Amniotic stem cell (primary cell): ENCODE data around the gene EEF2K.

Experiments used
- DNase-seq: peaks from one replicate; lab custom pipeline; 2025; lab: John Stamatoyannopoulos, UW

The EEF2K gene

DNA sequence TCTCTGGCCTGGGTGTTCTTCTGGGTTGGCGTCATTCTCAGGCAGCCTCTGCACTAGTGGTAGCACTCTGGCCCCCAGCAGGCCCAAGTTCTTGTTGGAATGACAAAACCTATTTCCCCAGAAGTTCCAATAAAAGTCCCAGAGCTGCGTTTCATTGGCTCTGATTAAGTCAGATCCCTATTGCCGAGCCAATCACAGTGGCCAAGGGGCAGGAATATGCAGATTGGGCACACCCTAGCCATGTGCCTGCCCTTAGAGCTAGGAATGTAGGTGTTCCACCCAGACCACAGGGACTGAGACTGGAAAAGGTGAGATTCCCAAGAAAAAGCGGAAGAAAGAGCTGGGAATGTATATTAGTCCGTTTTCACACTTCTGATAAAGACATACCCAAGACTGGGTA, 46.2 kb downstream of the EEF2K start:
- DNase-seq = no peak

- DNase-seq = no peak
These were observed 47.2 kb downstream of the EEF2K start for GRCh38 chr16:22253272-22253671.

GRCh38 chr16:22255335-22255734, 49.3 kb downstream of the EEF2K start:
- no peak for DNase-seq

- no peak for DNase-seq
These were observed 51.4 kb downstream of the EEF2K start for GRCh38 chr16:22257440-22257839.

- DNase-seq = no peak
These were observed 54.4 kb downstream of the EEF2K start for GRCh38 chr16:22260490-22260889.

DNA sequence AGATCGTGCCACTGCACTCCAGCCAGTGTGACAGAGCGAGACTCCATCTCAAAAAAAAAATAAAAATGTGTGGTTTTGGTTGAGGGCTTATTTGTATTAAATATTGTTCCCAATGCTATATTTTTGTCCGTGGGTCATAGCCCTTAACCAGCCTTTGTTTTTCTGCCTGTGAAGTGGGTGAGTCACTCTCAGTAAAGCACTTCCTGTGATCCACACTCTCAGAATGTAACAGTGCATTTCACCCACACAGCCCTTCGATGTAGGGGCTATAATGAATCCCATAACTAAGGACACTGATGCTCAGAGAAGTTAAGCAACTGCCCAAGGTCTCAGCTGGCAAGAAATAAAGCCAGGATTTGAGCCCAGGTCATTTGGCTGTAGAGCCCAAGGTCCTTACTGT, 56.4 kb downstream of the EEF2K start:
- no peak for DNase-seq

- no peak for DNase-seq
These were observed 58.7 kb downstream of the EEF2K start for GRCh38 chr16:22264786-22265185.

DNA sequence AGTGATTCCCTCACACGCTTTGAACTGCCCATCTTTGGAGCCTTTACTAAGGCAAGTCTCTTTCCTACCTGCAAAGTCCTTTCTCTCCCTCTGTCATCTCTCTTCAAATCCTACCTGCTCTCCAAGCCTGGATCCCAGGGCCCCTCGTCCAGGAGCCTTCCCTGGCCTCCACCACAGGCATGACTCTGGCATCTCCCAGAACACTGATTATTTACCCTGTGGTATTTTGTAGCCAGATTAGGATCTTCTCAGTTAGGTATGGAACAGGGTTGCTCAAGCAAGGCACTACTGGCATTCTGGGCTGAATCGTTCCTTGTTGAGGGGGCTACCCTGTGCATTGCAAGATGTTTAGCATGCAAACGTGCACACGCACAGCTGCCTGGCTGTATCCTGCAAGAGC, 59.3 kb downstream of the EEF2K start:
- no peak for DNase-seq

DNA sequence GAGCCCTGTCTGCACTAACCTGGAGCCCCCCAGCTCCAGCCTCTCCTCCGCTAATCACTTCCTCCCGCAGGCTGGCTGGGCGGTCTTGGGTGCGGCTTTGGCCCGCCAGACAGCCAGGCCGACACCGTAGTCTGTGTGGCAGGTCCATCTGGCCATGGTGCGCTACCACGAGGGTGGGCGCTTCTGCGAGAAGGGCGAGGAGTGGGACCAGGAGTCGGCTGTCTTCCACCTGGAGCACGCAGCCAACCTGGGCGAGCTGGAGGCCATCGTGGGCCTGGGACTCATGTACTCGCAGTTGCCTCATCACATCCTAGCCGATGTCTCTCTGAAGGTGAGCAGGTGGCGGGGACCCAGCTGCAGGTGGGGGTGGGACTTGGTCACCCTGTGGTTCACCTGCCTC, 60.5 kb downstream of the EEF2K start:
- no peak for DNase-seq

DNA sequence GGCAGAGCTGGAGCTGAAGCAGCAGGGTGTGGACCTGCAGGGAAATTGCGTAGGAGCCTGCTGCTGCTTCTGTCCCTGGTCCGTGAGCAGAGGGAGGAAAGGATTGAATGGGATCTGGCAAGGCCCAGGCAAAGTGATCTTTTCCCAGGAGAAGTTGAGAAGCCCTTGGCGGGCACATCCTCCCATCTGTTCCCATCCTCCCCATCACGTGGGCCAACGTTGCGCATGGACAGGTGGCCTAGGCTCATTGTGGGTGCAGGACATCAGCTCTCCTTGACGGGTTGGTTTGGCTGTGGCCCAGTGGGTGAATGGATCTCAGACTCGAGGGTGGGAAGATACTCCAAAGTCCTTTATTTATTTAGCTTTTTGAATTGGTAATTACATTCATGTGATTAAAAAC, 61.7 kb downstream of the EEF2K start:
- no peak for DNase-seq

- DNase-seq = no peak
These were observed 64.4 kb downstream of the EEF2K start for GRCh38 chr16:22270525-22270924.

- DNase-seq = no peak
These were observed 67.0 kb downstream of the EEF2K start for GRCh38 chr16:22272870-22273650.

- no peak for DNase-seq
These were observed 68.8 kb downstream of the EEF2K start for GRCh38 chr16:22274916-22275315.

GRCh38 chr16:22278441-22279230, 72.6 kb downstream of the EEF2K start:
- no peak for DNase-seq

DNA sequence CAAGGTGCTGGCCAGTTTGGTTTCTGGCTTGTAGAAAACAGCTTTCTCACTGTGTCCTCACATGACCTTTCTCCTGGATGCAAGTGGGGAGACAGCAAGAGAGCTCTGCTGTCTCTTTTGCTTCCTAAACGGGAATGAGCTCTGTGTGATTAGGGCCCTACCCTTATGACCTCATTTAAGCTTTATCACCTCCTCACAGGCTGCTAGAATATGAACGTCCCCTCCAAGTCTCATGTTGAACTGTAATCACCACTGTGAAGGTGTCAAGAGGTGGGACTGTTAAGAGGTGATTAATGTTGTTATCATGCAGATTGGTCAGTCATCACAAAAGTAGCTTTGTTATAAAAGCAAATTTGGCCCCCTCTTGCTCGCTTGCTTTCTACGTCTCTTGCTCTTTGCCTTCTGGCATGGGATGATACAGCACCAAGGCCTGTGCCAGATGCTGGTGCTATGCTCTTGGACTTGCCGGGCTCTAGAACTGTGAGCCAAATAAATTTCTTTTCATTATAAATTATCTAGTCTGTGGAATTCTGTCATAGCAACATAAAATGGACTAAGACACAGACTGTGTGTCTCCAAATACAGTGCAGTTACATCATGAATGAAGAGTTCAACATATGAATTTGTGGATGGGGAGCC, 76.3 kb downstream of the EEF2K start:
- no peak for DNase-seq

GRCh38 chr16:22284637-22285036, 78.6 kb downstream of the EEF2K start:
- DNase-seq = no peak

- DNase-seq = no peak
These were observed 79.0 kb downstream of the EEF2K start for GRCh38 chr16:22285080-22285479.

GRCh38 chr16:22291020-22291419, 84.9 kb downstream of the EEF2K start:
- DNase-seq = no peak

GRCh38 chr16:22291860-22292318, 85.8 kb downstream of the EEF2K start:
- DNase-seq = no peak

GRCh38 chr16:22292320-22292719, 86.2 kb downstream of the EEF2K start:
- no peak for DNase-seq

- DNase-seq = no peak
These were observed 87.3 kb downstream of the EEF2K start for GRCh38 chr16:22293137-22294106.
